K562 (cell line): Measurements from ENCODE around the gene TBC1D10A. TPM values are rescaled to one million over a fixed set of nuclear protein-coding genes. Genes with fewer than 3 reads are reported as not detected.

Experiments
- GTF2F1 ChIP-seq: IDR thresholded peaks from 2 replicates; pipeline ENCODE4 v1.6.1; 2011; ENCODE audit warnings: low read depth, low read length, improper control_type of control experiment
- HNRNPLL ChIP-seq: fragments of 200-400 bp; formaldehyde crosslinking; IDR thresholded peaks from 2 replicates; pipeline ENCODE4 v1.6.1; 2017; ENCODE audit warnings: low read length, low read depth, mild to moderate bottlenecking; ENCODE audit not compliant: poor library complexity, severe bottlenecking
- MED1 ChIP-seq: sonication (generic); formaldehyde crosslinking; IDR thresholded peaks from 2 replicates; pipeline ENCODE4 v1.8.1; 2023; ENCODE audit warnings: missing genetic modification reagents, borderline replicate concordance
- MEIS2 ChIP-seq: fragments of 450-650 bp; IDR thresholded peaks from 2 replicates; pipeline ENCODE4 v1.6.1; 2014; ENCODE audit warnings: mild to moderate bottlenecking; ENCODE audit not compliant: partially characterized antibody
- MTA3 ChIP-seq: fragments of 450-650 bp; formaldehyde crosslinking; IDR thresholded peaks from 2 replicates; pipeline ENCODE4 v1.6.1; 2017; ENCODE audit warnings: mild to moderate bottlenecking, borderline replicate concordance
- NCOA2 ChIP-seq, 2 experiments: fragments of 450-650 bp; IDR thresholded peaks; 2 replicates each; pipeline ENCODE4 v1.6.1; 2018; ENCODE audit warnings: mild to moderate bottlenecking in 2 of 2, moderate library complexity in 1 of 2; ENCODE audit not compliant: partially characterized antibody in 2 of 2
- NFRKB ChIP-seq: fragments of 450-650 bp; IDR thresholded peaks from 2 replicates; pipeline ENCODE4 v1.6.1; 2016; ENCODE audit warnings: low read depth
- NONO ChIP-seq, 2 experiments: fragments of 200-400 bp in 1 of 2; fragments of 450-650 bp in 1 of 2; formaldehyde crosslinking in 1 of 2; IDR thresholded peaks; 2 replicates each; pipeline ENCODE4 v1.6.1; 2017; ENCODE audit warnings: low read depth in 2 of 2, mild to moderate bottlenecking in 2 of 2, moderate library complexity in 2 of 2, low read length in 1 of 2
- OTX1 ChIP-seq: fragments of 450-650 bp; formaldehyde crosslinking; IDR thresholded peaks from 2 replicates; pipeline ENCODE4 v1.4.0; 2022; ENCODE audit warnings: mild to moderate bottlenecking
- PHB2 ChIP-seq: fragments of 450-650 bp; IDR thresholded peaks from 2 replicates; pipeline ENCODE4 v1.6.1; 2017; ENCODE audit warnings: low read depth
- STAT5A ChIP-seq: IDR thresholded peaks from 2 replicates; pipeline ENCODE4 v1.6.1; 2012; ENCODE audit warnings: low read length, inconsistent platforms, borderline replicate concordance
- SUPT5H ChIP-seq: fragments of 450-650 bp; IDR thresholded peaks from 2 replicates; pipeline ENCODE4 v1.6.1; 2016
- TAF1 ChIP-seq: IDR thresholded peaks from 2 replicates; pipeline ENCODE4 v1.6.1; 2011; ENCODE audit warnings: mild to moderate bottlenecking, low read length, moderate library complexity; ENCODE audit not compliant: insufficient read depth, control insufficient read depth, severe bottlenecking; ENCODE audit errors: extremely low read depth
- TEAD1 ChIP-seq, 2 experiments: fragments of 450-650 bp in 1 of 2; sonication (generic) in 1 of 2; formaldehyde crosslinking; IDR thresholded peaks; 2 replicates each; pipeline versions ENCODE4 v1.4.0 to v1.8.0; 2020 to 2022; ENCODE audit warnings: mild to moderate bottlenecking in 2 of 2, missing genetic modification reagents in 1 of 2
- WHSC1 ChIP-seq: IDR thresholded peaks from one replicate; pipeline ENCODE4 v1.6.1; 2012; ENCODE audit warnings: low read length, control low read depth, inconsistent platforms
- ZNF3 ChIP-seq: fragments of 250-450 bp; sonication (Bioruptor Pico); IDR thresholded peaks from 2 replicates; pipeline ENCODE4 v1.5.0; 2021; ENCODE audit warnings: mild to moderate bottlenecking, moderate library complexity
- ZNF41 ChIP-seq: fragments of 250-450 bp; sonication (Bioruptor Pico); conservative IDR thresholded peaks from 2 replicates; pipeline ENCODE4 v1.4.0; 2020; ENCODE audit warnings: mild to moderate bottlenecking
- polyA plus RNA-seq, 8 experiments: library from polyadenylated mRNA; depleted of rRNA in 4 of 8; stranded (reverse) in 5 of 8; unstranded in 3 of 8; fragments of >200 nt; fragmentation: Nextera tagmentation in 2 of 8; fragmentation: Illumina TruSeq in 1 of 8; extraction: Ambion mirVana in 2 of 8; extraction: Trizol in 1 of 8; gene quantifications; 2 replicates each; pipeline versions ENCODE4 v1.2.1 to v1.2.3, GENCODE V29; 2011 to 2014; ENCODE audit warnings: inconsistent platforms in 1 of 8, missing spikeins in 1 of 8
- total RNA-seq, 7 experiments: library from RNA; depleted of rRNA in 6 of 7; stranded (reverse); fragments of >200 nt in 6 of 7; fragmentation: Illumina TruSeq in 2 of 7; extraction: Trizol in 2 of 7; gene quantifications; 2 replicates each; pipeline versions ENCODE4 v1.2.1 to v1.2.3, GENCODE V29; 2011 to 2021; ENCODE audit warnings: low replicate concordance in 1 of 7
- TF ChIP-seq, protein P1 (sequence below): fragments of 250-450 bp; sonication (Bioruptor Pico); IDR thresholded peaks from 2 replicates; pipeline ENCODE4 v1.4.0; 2020; ENCODE audit warnings: mild to moderate bottlenecking
- TF ChIP-seq, protein P2 (sequence below): fragments of 450-650 bp; conservative IDR thresholded peaks from 2 replicates; pipeline ENCODE4 v1.6.1; 2016; ENCODE audit warnings: missing genetic modification characterization, low read depth, mild to moderate bottlenecking, control low read depth, missing compliant biosample characterization
- TF ChIP-seq, protein P3 (sequence below): sonication (generic); formaldehyde crosslinking; IDR thresholded peaks from 2 replicates; pipeline ENCODE4 v1.8.0; 2022; ENCODE audit warnings: mild to moderate bottlenecking, missing genetic modification reagents

TBC1D10A gene
- total and polyA plus RNA-seq, 9 of the 15 experiments (the other 6 are each of a cell fraction or from before 2014, with no cell fraction given), result 0.13 to 10.4 (median 4.6) TPM

DNA sequence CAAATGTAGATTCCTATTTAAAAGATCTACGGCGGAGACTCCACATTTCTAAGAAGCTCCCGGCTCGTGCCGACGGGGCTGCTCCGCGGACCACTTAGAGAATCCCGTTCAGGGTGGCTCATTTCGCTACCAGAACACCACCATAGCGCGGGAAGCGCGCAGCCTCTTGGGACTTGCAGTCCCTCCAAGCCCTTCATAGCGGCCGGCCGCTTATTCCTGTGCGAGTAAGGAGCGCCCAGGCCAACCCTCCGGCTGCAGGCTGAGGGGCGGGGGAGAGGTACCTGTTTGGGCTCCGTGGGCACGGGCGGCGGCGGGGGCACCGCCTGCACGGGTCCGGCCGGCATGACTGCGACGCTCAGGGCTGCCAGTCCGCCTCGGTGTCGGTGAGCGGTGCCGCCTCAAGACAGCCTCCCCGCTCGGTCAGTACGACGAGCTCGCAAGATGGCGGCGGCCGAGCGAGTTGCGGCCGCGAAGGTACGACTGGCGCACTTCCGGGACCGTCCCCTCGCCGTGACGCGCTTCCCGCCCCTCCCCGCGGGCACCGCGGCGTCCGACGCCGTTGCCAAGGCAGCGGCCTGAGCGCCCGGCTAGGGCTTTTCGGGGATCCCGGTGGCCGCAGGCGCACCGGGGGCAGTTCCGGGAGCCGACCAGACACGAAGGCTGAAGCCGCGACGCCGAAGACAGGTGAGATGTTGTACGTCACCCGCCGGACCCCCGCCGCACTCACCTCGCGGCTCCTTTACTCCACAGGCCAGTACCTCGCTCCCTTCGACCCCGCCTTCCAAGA is 29.9 kb upstream of the TBC1D10A start, which contains the start of the genes CCDC157 and SF3A1 (continued):
- TF ChIP-seq, protein P1, sequence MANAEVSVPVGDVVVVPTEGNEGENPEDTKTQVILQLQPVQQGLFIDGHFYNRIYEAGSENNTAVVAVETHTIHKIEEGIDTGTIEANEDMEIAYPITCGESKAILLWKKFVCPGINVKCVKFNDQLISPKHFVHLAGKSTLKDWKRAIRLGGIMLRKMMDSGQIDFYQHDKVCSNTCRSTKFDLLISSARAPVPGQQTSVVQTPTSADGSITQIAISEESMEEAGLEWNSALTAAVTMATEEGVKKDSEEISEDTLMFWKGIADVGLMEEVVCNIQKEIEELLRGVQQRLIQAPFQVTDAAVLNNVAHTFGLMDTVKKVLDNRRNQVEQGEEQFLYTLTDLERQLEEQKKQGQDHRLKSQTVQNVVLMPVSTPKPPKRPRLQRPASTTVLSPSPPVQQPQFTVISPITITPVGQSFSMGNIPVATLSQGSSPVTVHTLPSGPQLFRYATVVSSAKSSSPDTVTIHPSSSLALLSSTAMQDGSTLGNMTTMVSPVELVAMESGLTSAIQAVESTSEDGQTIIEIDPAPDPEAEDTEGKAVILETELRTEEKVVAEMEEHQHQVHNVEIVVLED, result peak; percentile 74
- TF ChIP-seq NFRKB (no peak), WHSC1 (no peak), NCOA2 (IDR thresholded peaks at IDR 0.05; ENCODE audit: partially characterized antibody in 2 of 2) (no peak), MED1 (CRISPR knock-in tag) (no peak), SUPT5H (peak; percentile 90), TAF1 (peak; percentile 63), OTX1 (CRISPR knock-in tag) (no peak), PHB2 (no peak), ZNF41 (CRISPR knock-in tag) (no peak), MEIS2 (no peak), TEAD1 (CRISPR knock-in tag; IDR thresholded peaks at IDR 0.05) (no peak), HNRNPLL (peak; percentile 62), MTA3 (peak; percentile 30; the same call in 1 of the 2 replicates), ZNF3 (no peak), NONO (IDR thresholded peaks at IDR 0.05; ENCODE audit: low read depth in 2 of 2, low read length in 1 of 2) (peak in 1 of 2 experiments; percentile 85; a peak in 2 of 4 replicates), GTF2F1 (no peak), STAT5A (no peak)
- TF ChIP-seq, protein P2, sequence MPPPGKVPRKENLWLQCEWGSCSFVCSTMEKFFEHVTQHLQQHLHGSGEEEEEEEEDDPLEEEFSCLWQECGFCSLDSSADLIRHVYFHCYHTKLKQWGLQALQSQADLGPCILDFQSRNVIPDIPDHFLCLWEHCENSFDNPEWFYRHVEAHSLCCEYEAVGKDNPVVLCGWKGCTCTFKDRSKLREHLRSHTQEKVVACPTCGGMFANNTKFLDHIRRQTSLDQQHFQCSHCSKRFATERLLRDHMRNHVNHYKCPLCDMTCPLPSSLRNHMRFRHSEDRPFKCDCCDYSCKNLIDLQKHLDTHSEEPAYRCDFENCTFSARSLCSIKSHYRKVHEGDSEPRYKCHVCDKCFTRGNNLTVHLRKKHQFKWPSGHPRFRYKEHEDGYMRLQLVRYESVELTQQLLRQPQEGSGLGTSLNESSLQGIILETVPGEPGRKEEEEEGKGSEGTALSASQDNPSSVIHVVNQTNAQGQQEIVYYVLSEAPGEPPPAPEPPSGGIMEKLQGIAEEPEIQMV (tag), result peak; percentile 86
- TF ChIP-seq, protein P3, sequence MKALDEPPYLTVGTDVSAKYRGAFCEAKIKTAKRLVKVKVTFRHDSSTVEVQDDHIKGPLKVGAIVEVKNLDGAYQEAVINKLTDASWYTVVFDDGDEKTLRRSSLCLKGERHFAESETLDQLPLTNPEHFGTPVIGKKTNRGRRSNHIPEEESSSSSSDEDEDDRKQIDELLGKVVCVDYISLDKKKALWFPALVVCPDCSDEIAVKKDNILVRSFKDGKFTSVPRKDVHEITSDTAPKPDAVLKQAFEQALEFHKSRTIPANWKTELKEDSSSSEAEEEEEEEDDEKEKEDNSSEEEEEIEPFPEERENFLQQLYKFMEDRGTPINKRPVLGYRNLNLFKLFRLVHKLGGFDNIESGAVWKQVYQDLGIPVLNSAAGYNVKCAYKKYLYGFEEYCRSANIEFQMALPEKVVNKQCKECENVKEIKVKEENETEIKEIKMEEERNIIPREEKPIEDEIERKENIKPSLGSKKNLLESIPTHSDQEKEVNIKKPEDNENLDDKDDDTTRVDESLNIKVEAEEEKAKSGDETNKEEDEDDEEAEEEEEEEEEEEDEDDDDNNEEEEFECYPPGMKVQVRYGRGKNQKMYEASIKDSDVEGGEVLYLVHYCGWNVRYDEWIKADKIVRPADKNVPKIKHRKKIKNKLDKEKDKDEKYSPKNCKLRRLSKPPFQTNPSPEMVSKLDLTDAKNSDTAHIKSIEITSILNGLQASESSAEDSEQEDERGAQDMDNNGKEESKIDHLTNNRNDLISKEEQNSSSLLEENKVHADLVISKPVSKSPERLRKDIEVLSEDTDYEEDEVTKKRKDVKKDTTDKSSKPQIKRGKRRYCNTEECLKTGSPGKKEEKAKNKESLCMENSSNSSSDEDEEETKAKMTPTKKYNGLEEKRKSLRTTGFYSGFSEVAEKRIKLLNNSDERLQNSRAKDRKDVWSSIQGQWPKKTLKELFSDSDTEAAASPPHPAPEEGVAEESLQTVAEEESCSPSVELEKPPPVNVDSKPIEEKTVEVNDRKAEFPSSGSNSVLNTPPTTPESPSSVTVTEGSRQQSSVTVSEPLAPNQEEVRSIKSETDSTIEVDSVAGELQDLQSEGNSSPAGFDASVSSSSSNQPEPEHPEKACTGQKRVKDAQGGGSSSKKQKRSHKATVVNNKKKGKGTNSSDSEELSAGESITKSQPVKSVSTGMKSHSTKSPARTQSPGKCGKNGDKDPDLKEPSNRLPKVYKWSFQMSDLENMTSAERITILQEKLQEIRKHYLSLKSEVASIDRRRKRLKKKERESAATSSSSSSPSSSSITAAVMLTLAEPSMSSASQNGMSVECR (CRISPR knock-in tag), result peak; percentile 89; the same call in 1 of the 2 replicates
